Naive B cell (primary cell): Measurements from ENCODE around the gene TCTN1. TPM values are rescaled to one million over a fixed set of nuclear protein-coding genes. Genes with fewer than 3 reads are reported as not detected.
"Not testable (repeated sequence)": the region's sequence is repeated elsewhere in the genome, so short reads cannot be mapped to it uniquely, and the experiment has no call there.

Experiments used
- ATAC-seq, 2 donors: fragments of 150-1000 bp; cut with Tn5 transposase; 2 replicates each; pipeline ENCODE4 v1.10.0; 2021; ENCODE audit warnings: low read depth in 2 of 2, mild to moderate bottlenecking in 2 of 2, moderate library complexity in 2 of 2
- DNase-seq: peaks from one replicate; pipeline ENCODE4 v3.0.0; 2022
- H3K27ac Mint-ChIP-seq, 6 donors: one replicate each; pipeline ENCODE4 v1.8.0; 2020 to 2022; ENCODE audit warnings: mild to moderate bottlenecking in 6 of 6, mixed read lengths in 6 of 6, moderate library complexity in 5 of 6, inconsistent platforms in 2 of 6
- H3K27me3 Mint-ChIP-seq, 3 donors: one replicate each; pipeline ENCODE4 v1.8.0; 2021 to 2022; ENCODE audit warnings: mixed read lengths in 3 of 3, mild to moderate bottlenecking in 1 of 3
- H3K36me3 Mint-ChIP-seq, 2 donors: one replicate each; pipeline ENCODE4 v1.8.0; 2020 to 2022; ENCODE audit warnings: mixed read lengths in 2 of 2, inconsistent platforms in 1 of 2, mild to moderate bottlenecking in 1 of 2
- H3K4me1 Mint-ChIP-seq, 3 donors: one replicate each; pipeline ENCODE4 v1.8.0; 2020 to 2022; ENCODE audit warnings: mixed read lengths in 3 of 3, inconsistent platforms in 1 of 3, mild to moderate bottlenecking in 1 of 3, moderate library complexity in 1 of 3
- H3K4me3 Mint-ChIP-seq, 8 donors: one replicate each; pipeline ENCODE4 v1.8.0; 2020 to 2022; ENCODE audit warnings: mild to moderate bottlenecking in 8 of 8, mixed read lengths in 8 of 8, moderate library complexity in 8 of 8, inconsistent platforms in 2 of 8
- H3K9me3 Mint-ChIP-seq, 7 donors: one replicate each; pipeline ENCODE4 v1.8.0; 2020 to 2022; ENCODE audit warnings: mixed read lengths in 7 of 7, mild to moderate bottlenecking in 5 of 7, inconsistent platforms in 2 of 7, moderate library complexity in 1 of 7
- polyA plus RNA-seq, 6 donors: library from polyadenylated mRNA; unstranded; fragments of 300-500 nt; fragmentation: Illumina TruSeq; gene quantifications; one replicate each; pipeline ENCODE4 v1.2.3, GENCODE V29; 2021; ENCODE audit warnings: low read depth in 6 of 6

TCTN1 gene
- polyA plus RNA-seq, 6 donors from 2014 or later = 52.8 to 109 (median 84.3) TPM

DNA sequence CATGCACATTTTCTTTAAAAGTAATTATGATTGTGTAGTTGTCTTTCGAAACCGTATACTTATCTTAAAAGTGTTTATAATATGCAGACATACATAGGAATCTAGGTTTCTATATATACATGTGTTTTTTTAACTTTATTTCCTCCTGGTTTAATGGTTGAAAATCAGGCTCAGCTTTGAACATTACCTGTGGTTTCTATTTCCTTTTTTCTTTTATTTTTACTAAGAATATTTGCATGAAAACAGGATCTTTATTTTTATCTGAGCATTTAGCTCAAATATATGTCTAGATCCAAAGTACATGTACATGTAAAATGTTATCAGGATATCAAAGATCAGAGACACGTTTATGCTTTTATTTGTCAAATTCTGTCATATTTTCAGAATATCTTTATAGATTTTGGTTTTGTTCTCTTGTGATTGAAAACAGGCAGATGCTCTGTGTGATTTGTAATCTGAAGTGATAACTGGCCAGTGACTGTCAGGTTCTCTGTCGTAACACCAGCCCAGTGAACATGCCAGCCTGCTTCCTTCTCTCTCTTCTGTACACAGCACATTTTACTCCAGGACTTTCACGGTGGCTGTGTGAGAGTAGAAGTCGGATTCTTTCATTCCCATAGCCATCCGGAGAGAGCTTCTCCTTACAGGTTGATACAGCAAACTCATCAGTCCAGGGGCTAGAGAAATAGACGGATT lies 13.7 kb downstream of the TCTN1 start:
- DNase-seq (peak; percentile 53), ATAC-seq (peak; percentile 74 to 77)
- H3K27me3 Mint-ChIP-seq = no peaks in the 10 kb centered on the region
- peaks cover 0 to 3% (median 0%) of the 10 kb centered on the region in 7 donors for H3K9me3 Mint-ChIP-seq
- peak overlapping the region; percentile 65 to 90 (median 82) for H3K4me3 Mint-ChIP-seq
- H3K36me3 Mint-ChIP-seq = peaks cover 0 to 7% of the 10 kb centered on the region in 2 donors
- H3K27ac Mint-ChIP-seq = peak overlapping the region; percentile 95 to 99 (median 98)
- H3K4me1 Mint-ChIP-seq = peaks cover 25 to 86% (median 66%) of the 10 kb centered on the region in 3 donors

DNA sequence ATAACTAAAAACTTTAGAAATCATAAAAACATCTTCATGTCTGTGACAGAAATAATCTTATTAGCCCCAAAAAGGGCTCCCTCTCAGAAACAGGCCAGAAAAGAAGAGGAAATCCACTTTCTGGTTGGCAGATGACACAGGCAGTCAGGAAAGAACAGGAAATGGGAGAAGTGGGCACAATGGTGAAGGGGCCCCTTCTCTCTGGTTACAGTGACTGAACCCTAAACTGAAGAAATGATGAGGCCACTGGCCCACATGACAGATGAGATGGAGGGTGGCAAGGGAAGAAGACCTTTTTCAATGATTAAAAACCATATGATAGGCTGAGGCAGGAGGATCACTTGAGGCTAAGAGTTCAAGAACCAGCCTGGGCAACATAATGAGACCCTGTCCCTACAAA lies 21.1 kb downstream of the TCTN1 start:
- H3K9me3 Mint-ChIP-seq = no peaks in the 10 kb centered on the region
- H3K27ac Mint-ChIP-seq = peak overlapping the region in 5 of 6 donors; percentile 15 to 100 (median 76)
- H3K36me3 Mint-ChIP-seq = no peaks in the 10 kb centered on the region
- ATAC-seq (no peak), DNase-seq (no peak)
- peaks cover 59 to 84% (median 76%) of the 10 kb centered on the region in 3 donors for H3K4me1 Mint-ChIP-seq
- H3K4me3 Mint-ChIP-seq = peak overlapping the region in 4 of 8 donors; percentile 58 to 80 (median 65)
- H3K27me3 Mint-ChIP-seq = no peaks in the 10 kb centered on the region

DNA sequence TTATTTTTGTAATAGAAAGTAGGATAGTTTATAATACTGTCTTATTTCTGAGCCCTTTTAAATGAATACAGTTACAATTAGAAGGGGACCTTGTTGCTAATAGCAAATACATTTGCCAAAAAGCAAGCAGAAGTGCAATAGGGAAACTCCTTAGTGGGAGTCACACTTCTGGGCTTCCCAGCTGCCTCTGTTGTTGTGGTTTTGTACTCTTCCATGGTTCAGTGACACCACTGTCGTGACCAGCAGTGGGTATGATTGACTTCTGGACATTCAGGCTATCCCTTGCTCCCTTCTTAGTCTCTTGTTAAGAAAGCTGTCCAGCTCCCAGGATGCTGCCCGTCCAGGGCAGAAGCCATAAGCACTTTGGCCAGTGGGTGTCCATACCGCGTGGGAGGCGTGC lies 22.6 kb downstream of the TCTN1 start:
- Mint-ChIP-seq H3K36me3 (peaks cover 0 to 10% of the 10 kb centered on the region in 2 donors), H3K27ac (peak overlapping the region; percentile 87 to 100 (median 94)), H3K4me3 (peak overlapping the region in 7 of 8 donors; percentile 16 to 79 (median 56)), H3K9me3 (no peaks in the 10 kb centered on the region), H3K4me1 (peaks cover 74 to 91% (median 84%) of the 10 kb centered on the region in 3 donors), H3K27me3 (no peaks in the 10 kb centered on the region)
- DNase-seq (peak; percentile 39), ATAC-seq (peak; percentile 88 to 89)

DNA sequence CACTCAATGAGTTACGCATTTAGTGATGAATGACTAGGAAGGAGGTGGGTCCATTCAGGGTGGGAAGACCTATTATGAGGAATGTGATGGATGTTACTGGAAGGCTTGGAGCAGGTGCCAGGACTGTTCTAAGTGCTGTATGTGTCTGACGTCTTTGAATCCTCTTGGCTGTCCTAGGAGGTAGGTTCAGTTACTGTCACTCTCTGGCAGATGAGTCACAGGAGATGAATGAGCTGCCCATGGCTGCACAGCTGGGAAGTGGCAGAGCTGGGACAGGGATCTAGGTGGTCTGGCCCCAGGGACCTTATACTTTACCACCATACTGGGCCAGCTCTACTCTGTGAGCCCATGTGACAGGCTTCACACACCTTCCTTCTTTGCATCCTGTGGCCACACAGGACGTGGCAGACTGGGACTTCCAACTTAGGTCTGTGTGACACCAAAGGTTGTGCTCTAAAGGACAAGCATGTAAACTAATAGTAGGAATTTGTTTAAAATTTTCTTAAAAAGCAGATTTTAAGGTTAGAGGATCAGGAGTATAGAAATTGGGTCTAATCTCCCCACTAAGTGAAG lies 24.0 kb downstream of the TCTN1 start:
- ATAC-seq = peak; percentile 63 to 68
- H3K36me3 Mint-ChIP-seq = peaks cover 0 to 10% of the 10 kb centered on the region in 2 donors
- DNase-seq = no peak

DNA sequence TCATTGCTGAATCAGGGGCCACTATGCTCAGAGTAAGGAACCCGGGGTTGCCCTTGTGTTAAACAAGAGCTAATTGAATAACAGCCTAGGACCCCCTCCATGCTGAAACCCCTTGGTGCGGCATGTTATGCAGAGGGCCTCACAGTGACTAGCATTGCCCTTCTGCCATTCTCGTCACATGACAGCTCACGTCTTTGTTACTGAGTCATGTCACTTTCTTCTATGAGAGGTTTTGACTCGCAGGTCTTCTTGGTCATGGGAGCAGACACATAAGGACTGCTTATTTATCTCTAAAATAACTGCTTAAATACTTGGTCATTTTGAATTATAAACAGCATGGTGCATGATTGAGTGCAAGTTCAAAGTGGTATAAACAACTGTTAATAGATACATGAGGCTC lies 24.9 kb downstream of the TCTN1 start:
- no peaks in the 10 kb centered on the region for H3K9me3 Mint-ChIP-seq
- DNase-seq = no peak
- H3K4me3 Mint-ChIP-seq = peak overlapping the region in 6 of 8 donors; percentile 10 to 81 (median 64)
- H3K36me3 Mint-ChIP-seq = peaks cover under 1 to 16% of the 10 kb centered on the region in 2 donors
- peaks cover 83 to 96% (median 91%) of the 10 kb centered on the region in 3 donors for H3K4me1 Mint-ChIP-seq
- no peak for ATAC-seq
- peak overlapping the region; percentile 32 to 100 (median 96) for H3K27ac Mint-ChIP-seq
- no peaks in the 10 kb centered on the region for H3K27me3 Mint-ChIP-seq

More for the DNA sequence above, 24.0 kb downstream of the TCTN1 start:
- Mint-ChIP-seq H3K27ac (peak overlapping the region; percentile 87 to 100 (median 96)), H3K27me3 (no peaks in the 10 kb centered on the region), H3K4me1 (peaks cover 79 to 96% (median 91%) of the 10 kb centered on the region in 3 donors), H3K4me3 (peak overlapping the region; percentile 16 to 81 (median 61)), H3K9me3 (no peaks in the 10 kb centered on the region)

DNA sequence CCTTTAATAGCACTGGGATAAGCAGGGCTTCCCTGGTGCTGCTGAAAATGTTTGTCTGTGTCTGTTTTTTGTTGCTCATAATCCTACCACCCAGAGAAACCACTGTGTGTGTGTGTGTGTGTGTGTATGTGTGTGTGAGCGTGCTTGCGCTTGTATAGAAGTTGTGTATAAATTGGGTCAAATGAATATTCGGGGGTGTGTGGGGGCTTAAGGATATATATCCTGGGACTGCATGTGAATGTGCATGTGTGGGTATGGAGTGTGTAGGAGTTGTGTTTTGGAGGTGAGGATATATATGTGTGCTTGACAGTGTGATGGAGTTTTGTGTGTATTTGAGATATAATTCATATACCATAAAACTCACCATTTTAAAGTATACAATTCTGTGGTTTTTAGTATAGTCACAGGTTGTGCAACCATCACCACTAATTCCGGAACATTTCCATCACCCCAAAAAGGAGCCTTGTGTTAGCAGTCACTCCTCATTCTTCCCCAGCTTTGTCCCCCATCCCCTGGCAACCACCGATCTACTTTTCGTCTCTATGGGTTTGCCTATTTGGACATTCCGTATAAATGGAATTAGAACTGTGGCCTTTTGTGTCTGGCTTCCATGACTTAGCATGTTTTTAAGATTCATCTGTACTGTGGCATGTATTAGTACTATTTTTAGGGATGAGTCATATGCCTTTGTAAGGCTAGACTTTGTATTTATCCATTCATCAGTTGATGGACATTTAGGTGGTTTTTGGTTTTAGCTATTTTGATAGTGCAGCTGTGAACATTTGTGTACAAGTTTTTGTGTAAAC lies 25.6 kb downstream of the TCTN1 start:
- Mint-ChIP-seq H3K36me3 (peaks cover 6 to 20% of the 10 kb centered on the region in 2 donors), H3K9me3 (peaks cover 0 to 2% (median 0%) of the 10 kb centered on the region in 7 donors), H3K27me3 (no peaks in the 10 kb centered on the region), H3K4me1 (peaks cover 83 to 97% (median 95%) of the 10 kb centered on the region in 3 donors), H3K4me3 (peak overlapping the region in 7 of 8 donors; percentile 18 to 90 (median 71)), H3K27ac (peak overlapping the region; percentile 30 to 100 (median 73))
- no peak for DNase-seq
- ATAC-seq = no peak

DNA sequence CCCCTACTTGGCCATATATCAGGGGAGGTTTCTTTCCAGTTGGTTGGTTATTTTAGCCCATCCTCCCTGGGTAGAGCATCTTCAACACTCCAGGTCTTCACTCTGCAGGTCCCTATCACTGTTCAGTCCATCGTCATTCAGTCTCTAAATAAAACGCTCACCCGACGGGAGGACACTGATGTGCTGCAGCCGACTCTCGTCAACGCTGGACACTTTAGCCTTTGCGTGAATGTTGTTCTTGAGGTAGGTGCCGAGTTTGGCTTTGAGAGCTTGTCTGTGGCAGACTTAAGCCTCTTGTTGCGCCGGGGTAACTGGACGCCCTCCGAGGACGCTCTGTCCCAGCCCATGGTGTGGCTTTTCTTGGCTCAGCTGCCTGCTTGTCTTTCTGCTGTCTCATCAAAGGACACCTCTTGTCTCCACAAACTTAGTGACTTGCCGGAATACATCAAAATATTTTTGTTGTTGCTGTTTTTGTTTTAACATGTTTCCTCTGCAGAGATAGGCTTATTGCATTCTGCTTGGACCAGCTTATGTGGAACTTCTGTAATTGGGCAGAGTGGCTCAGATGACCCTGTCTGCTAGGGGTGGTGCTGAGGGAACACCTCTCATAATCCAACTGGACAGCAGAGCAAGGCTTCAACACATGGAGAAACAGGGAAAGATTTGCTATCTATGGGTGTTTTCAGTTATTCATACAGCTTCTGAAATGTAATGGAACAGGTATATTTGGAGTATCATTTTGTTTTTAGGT lies 26.5 kb downstream of the TCTN1 start:
- H3K9me3 Mint-ChIP-seq = peaks cover 0 to 2% (median 0%) of the 10 kb centered on the region in 7 donors
- peak overlapping the region; percentile 24 to 90 (median 76) for H3K4me3 Mint-ChIP-seq
- H3K27ac Mint-ChIP-seq = peak overlapping the region; percentile 75 to 100 (median 96)
- H3K4me1 Mint-ChIP-seq = peaks cover 85 to 100% (median 99%) of the 10 kb centered on the region in 3 donors
- H3K27me3 Mint-ChIP-seq = no peaks in the 10 kb centered on the region
- DNase-seq (no peak), ATAC-seq (no peak)
- peaks cover 8 to 26% of the 10 kb centered on the region in 2 donors for H3K36me3 Mint-ChIP-seq

DNA sequence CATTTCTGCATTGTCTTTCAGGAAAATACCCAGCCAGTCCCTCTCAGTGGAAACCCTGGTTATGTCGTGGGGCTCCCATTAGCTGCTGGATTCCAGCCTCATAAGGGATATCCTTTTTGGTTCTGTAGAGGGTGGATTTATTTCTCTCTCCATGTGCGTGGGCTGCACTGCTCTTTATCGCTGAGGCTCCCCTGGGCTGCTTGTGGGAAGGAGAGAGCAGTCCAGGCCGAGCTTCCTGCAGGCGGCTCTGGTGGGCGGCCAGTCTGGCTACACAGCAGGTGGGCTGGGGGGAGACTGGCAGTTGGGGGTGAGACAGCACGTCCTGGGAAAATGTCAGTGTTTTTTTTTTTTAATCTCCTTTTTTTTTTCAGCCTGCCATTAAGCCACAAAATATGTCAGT lies 27.6 kb downstream of the TCTN1 start:
- peak overlapping the region; percentile 24 to 90 (median 76) for H3K4me3 Mint-ChIP-seq
- peak overlapping the region; percentile 82 to 100 (median 98) for H3K27ac Mint-ChIP-seq
- peaks cover 14 to 31% of the 10 kb centered on the region in 2 donors for H3K36me3 Mint-ChIP-seq
- no peak for ATAC-seq
- peaks cover 81 to 100% (median 95%) of the 10 kb centered on the region in 3 donors for H3K4me1 Mint-ChIP-seq
- H3K27me3 Mint-ChIP-seq = no peaks in the 10 kb centered on the region
- no peak for DNase-seq
- H3K9me3 Mint-ChIP-seq = peaks cover 0 to 4% (median 0%) of the 10 kb centered on the region in 7 donors

DNA sequence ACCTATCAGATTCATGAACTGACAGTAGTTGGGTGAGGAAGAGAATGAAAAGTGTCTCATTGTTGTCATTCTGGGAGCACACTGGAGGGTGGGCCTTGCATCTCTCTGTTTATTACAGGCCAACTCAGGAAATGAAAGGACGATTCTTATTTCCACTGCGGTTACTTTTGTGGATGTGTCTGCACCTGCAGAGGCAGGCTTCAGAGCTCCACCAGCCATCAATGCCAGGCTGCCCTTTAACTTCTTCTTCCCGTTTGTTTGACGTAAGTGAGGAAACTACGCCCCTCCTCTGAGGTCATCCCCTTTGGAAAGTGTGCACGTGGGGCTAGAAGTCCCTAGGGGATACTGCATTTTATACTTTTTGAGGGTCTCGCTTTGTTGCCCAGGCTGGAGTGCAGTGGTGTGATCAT lies 33.7 kb downstream of the TCTN1 start:
- ATAC-seq = peak; percentile 89 to 90
- peak; percentile 92 for DNase-seq
- Mint-ChIP-seq H3K36me3 (peaks cover 40 to 60% of the 10 kb centered on the region in 2 donors), H3K4me1 (peaks cover 71 to 99% (median 93%) of the 10 kb centered on the region in 3 donors), H3K4me3 (peak overlapping the region; percentile 54 to 89 (median 76)), H3K9me3 (peaks cover 0 to 6% (median 0%) of the 10 kb centered on the region in 7 donors), H3K27me3 (no peaks in the 10 kb centered on the region), H3K27ac (peak overlapping the region; percentile 97 to 100 (median 99))

DNA sequence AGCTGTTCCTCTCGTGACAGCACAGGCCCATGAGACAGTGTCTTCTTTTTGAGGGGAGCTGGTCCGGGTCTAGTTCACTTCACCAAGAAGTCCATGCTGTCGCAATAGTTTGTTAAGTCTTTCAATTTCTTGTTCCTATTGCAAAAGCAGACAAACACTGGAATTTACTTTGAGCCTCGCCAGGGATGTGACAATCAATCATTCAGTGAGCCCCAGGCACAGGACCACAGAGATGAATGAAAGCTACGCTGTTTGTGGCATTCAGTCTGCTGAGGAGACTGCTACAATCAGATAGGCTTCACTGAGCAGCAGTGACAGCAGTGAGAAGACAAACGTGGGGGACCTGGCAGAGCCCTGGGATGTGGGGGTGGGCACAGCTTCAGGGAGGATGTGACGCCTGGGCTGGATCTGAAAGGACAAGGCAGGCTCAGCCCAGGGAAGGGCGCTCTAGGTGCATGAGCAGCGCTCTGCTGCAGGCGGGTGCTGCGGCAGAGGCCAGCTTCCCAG lies 35.5 kb downstream of the TCTN1 start:
- Mint-ChIP-seq H3K4me3 (peak overlapping the region in 6 of 8 donors; percentile 49 to 89 (median 70)), H3K27ac (peak overlapping the region; percentile 94 to 100 (median 99)), H3K4me1 (peaks cover 70 to 99% (median 92%) of the 10 kb centered on the region in 3 donors), H3K9me3 (peaks cover 0 to 4% (median 0%) of the 10 kb centered on the region in 7 donors), H3K36me3 (peaks cover 48 to 62% of the 10 kb centered on the region in 2 donors), H3K27me3 (no peaks in the 10 kb centered on the region)
- DNase-seq = peak; percentile 46
- ATAC-seq = peak; percentile 16 to 17

DNA sequence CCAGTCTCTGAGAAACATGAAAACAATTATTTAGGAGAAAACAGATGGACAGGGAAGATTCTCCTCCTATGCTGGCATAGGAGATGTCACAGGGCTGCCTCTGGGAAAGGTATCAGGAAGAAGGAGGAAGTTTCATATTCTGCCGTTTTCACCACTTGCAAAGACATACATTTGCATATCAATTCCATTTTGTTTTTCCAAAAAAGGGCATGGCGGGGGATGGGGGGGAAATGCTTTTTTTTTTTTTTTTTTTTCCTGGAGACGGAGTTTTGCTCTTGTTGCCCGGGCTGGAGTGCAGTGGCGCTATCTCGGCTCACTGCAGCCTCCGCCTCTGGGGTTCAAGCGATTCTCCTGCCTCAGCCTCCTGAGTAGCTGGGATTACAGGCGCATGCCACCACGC lies 40.3 kb downstream of the TCTN1 start:
- not testable (repeated sequence) for ATAC-seq, H3K9me3 Mint-ChIP-seq, DNase-seq, H3K27me3 Mint-ChIP-seq
- Mint-ChIP-seq H3K4me3 (peak overlapping the region in 7 of 8 donors; percentile 32 to 84 (median 60)), H3K36me3 (peaks cover 43 to 62% of the 10 kb centered on the region in 2 donors), H3K4me1 (peaks cover 64 to 99% (median 94%) of the 10 kb centered on the region in 3 donors), H3K27ac (peak overlapping the region; percentile 87 to 100 (median 92))

DNA sequence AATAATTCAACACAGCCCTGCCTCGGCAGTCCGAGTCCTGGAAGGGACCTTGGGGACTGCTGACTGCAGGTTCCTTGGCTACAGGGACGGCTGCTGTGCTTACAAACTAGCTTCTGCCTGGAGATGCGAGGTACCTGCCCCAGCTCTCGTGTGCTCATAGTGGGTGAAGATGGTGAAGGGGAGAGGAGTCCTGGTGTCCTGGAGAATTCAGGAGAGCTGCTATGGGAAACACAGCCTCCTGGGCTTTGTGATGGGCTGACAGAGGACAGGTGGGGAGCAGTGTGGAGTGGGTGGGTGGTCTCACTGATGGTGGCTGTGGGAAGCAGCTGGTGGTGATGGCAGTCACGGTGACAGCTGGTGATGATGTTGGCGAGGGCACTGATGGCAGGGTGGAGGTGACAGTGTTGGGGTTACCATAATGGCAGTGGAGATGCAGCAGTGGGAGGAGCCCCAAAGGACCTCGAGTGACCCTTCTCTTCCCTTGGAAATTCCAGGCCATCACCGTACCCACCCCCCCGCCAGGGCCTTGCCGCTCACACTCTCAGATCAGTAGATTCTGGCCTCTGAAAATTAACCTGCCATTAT lies 42.2 kb downstream of the TCTN1 start:
- ATAC-seq (no peak), DNase-seq (no peak)
- Mint-ChIP-seq H3K9me3 (peaks cover 0 to 2% (median 0%) of the 10 kb centered on the region in 7 donors), H3K27me3 (no peaks in the 10 kb centered on the region), H3K4me1 (peaks cover 57 to 98% (median 88%) of the 10 kb centered on the region in 3 donors), H3K4me3 (peak overlapping the region in 3 of 8 donors; percentile 10 to 29 (median 22)), H3K36me3 (peaks cover 38 to 67% of the 10 kb centered on the region in 2 donors), H3K27ac (peak overlapping the region; percentile 24 to 100 (median 94))
